HEK293T (cell line): ENCODE data around the gene RAD51B.

Experiments used
- CTCF ChIA-PET: fragments of 350-600 bp; formaldehyde crosslinking; extraction: SDS; loops from one replicate; lab custom pipeline; 2021; ENCODE audit warnings: antibody characterized with exemption, inconsistent platforms; lab: Yijun Ruan, JAX
- POLR2A ChIA-PET: fragments of 350-600 bp; formaldehyde crosslinking; extraction: SDS; loops from one replicate; lab custom pipeline; 2020; ENCODE audit warnings: antibody characterized with exemption, inconsistent platforms; lab: Yijun Ruan, JAX
- DNase-seq: peaks from one replicate; pipeline ENCODE4 v3.0.0; 2012; ENCODE audit warnings: mixed read lengths; ENCODE audit errors: extremely low spot score
- ARNT ChIP-seq: fragments of 450-650 bp; IDR thresholded peaks from 2 replicates; pipeline ENCODE4 v1.6.1; 2017; ENCODE audit warnings: mild to moderate bottlenecking
- BHLHE40 ChIP-seq: fragments of 450-650 bp; IDR thresholded peaks from 2 replicates; pipeline ENCODE4 v1.6.1; 2016; ENCODE audit warnings: mild to moderate bottlenecking, moderate library complexity, borderline replicate concordance
- CTBP1 ChIP-seq: fragments of 450-650 bp; IDR thresholded peaks from 2 replicates; pipeline ENCODE4 v1.6.1; 2016; ENCODE audit warnings: borderline replicate concordance
- ELF4 ChIP-seq: fragments of 450-650 bp; IDR thresholded peaks from 2 replicates; pipeline ENCODE4 v1.6.1; 2017; ENCODE audit warnings: antibody characterized with exemption
- FOXA1 ChIP-seq: fragments of 450-650 bp; IDR thresholded peaks from 2 replicates; pipeline ENCODE4 v1.6.1; 2016; ENCODE audit warnings: mild to moderate bottlenecking
- FOXK2 ChIP-seq: fragments of 450-650 bp; IDR thresholded peaks from 2 replicates; pipeline ENCODE4 v1.6.1; 2016; ENCODE audit warnings: mild to moderate bottlenecking
- FOXM1 ChIP-seq: fragments of 450-650 bp; IDR thresholded peaks from 2 replicates; pipeline ENCODE4 v1.6.1; 2017; ENCODE audit warnings: mild to moderate bottlenecking, borderline replicate concordance
- HDGF ChIP-seq: fragments of 450-650 bp; IDR thresholded peaks from 2 replicates; pipeline ENCODE4 v1.6.1; 2017; ENCODE audit warnings: antibody characterized with exemption, borderline replicate concordance
- L3MBTL2 ChIP-seq: fragments of 450-650 bp; conservative IDR thresholded peaks from 2 replicates; pipeline ENCODE4 v1.6.1; 2016; ENCODE audit warnings: mild to moderate bottlenecking
- LEF1 ChIP-seq: fragments of 450-650 bp; IDR thresholded peaks from 2 replicates; pipeline ENCODE4 v1.6.1; 2017; ENCODE audit warnings: mild to moderate bottlenecking, borderline replicate concordance
- NFRKB ChIP-seq: fragments of 450-650 bp; IDR thresholded peaks from 2 replicates; pipeline ENCODE4 v1.6.1; 2016; ENCODE audit warnings: mild to moderate bottlenecking, moderate library complexity
- SP1 ChIP-seq: fragments of 450-650 bp; IDR thresholded peaks from 2 replicates; pipeline ENCODE4 v1.6.1; 2017
- SUZ12 ChIP-seq: fragments of 450-650 bp; IDR thresholded peaks from 2 replicates; pipeline ENCODE4 v1.6.1; 2016; ENCODE audit warnings: mild to moderate bottlenecking
- TARDBP ChIP-seq: fragments of 450-650 bp; IDR thresholded peaks from 2 replicates; pipeline ENCODE4 v1.6.1; 2016
- ZNF384 ChIP-seq: fragments of 450-650 bp; IDR thresholded peaks from 2 replicates; pipeline ENCODE4 v1.6.1; 2016
- TF ChIP-seq, protein P1 (sequence below): fragments of 450-650 bp; IDR thresholded peaks from 2 replicates; pipeline ENCODE4 v1.6.1; 2016

Gene RAD51B

GRCh38 chr14:68471964-68472508 is 652.5 kb downstream of the RAD51B start:
- TF ChIP-seq, protein P1, sequence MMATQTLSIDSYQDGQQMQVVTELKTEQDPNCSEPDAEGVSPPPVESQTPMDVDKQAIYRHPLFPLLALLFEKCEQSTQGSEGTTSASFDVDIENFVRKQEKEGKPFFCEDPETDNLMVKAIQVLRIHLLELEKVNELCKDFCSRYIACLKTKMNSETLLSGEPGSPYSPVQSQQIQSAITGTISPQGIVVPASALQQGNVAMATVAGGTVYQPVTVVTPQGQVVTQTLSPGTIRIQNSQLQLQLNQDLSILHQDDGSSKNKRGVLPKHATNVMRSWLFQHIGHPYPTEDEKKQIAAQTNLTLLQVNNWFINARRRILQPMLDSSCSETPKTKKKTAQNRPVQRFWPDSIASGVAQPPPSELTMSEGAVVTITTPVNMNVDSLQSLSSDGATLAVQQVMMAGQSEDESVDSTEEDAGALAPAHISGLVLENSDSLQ: no peak
- TF ChIP-seq ZNF384: no peak
- no peak for TF ChIP-seq FOXM1
- TF ChIP-seq NFRKB: no peak
- TF ChIP-seq BHLHE40: no peak
- no peak for TF ChIP-seq ELF4
- TF ChIP-seq SP1: no peak
- no peak for TF ChIP-seq SUZ12
- TF ChIP-seq ARNT: no peak
- no peak for TF ChIP-seq FOXA1
- TF ChIP-seq LEF1: no peak
- TF ChIP-seq FOXK2: no peak
- no peak for TF ChIP-seq CTBP1
- ChIA-PET POLR2A (no interaction called here), CTCF (no interaction called here)
- DNase-seq: no peak

- ChIA-PET CTCF (no interaction called here), POLR2A (no interaction called here)
- TF ChIP-seq ZNF384 (no peak), FOXK2 (no peak), ELF4 (no peak), FOXA1 (no peak), FOXM1 (no peak), TARDBP (no peak), HDGF (no peak), L3MBTL2 (no peak), ARNT (no peak), SUZ12 (no peak), CTBP1 (no peak), NFRKB (no peak), BHLHE40 (no peak), LEF1 (no peak), SP1 (no peak)
- TF ChIP-seq, protein P1: no peak
- no peak for DNase-seq
Measured at GRCh38 chr14:68473069-68473468, 653.5 kb downstream of the RAD51B start.

DNA sequence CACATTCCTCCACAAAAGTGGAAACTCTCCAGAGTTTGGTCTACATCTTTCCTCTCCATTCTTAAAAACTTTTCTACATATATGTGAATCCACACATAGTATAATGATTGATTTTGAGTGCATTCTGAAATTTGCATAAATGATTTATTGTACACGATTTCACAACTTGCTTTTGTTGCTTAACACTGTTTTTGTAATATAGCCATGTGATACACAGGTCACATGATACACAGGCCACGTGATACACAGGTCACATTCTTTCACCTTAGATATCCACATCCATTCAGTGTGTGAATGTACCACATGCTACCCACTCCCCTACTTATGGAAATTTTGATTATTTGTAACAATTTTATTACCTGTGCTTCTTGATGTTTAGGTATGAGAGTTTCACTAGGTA is 654.2 kb downstream of the RAD51B start:
- DNase-seq: no peak
- ChIA-PET CTCF (no interaction called here), POLR2A (no interaction called here)

DNA sequence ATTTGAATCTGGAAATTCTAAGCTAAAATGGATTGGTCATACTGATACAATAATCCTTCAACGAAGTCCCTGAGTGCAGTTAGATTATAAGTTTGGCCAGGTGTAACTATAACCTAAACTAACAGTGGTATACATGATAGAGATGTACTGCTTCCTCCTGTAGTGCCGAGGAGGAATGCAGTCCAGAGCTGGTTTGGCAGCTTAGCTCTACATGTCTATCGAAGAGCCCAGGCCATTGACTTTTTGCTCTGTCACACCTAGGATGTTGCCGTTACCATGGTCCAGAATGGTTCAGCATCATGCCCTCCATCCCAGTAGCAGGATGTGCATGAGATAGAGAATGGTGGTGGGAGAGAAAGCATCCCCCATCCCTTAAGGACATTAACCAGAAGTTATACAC is 655.2 kb downstream of the RAD51B start:
- DNase-seq: no peak
- ChIA-PET CTCF (no interaction called here), POLR2A (no interaction called here)
- TF ChIP-seq FOXM1 (no peak), SP1 (no peak), BHLHE40 (no peak), ZNF384 (no peak), ELF4 (no peak), FOXK2 (no peak), LEF1 (no peak), CTBP1 (no peak), TARDBP (no peak)

More for the DNA sequence above, 654.2 kb downstream of the RAD51B start:
- TF ChIP-seq L3MBTL2 (0 out of 2 replicates have a peak, but pooled peaks have one; percentile 30), HDGF (no peak)

- no peak for DNase-seq
- ChIA-PET POLR2A (no interaction called here), CTCF (no interaction called here)
- TF ChIP-seq FOXK2 (no peak), HDGF (no peak), NFRKB (no peak), LEF1 (no peak), TARDBP (no peak), L3MBTL2 (no peak), FOXM1 (no peak), BHLHE40 (no peak), FOXA1 (no peak), ARNT (no peak), CTBP1 (no peak), ZNF384 (no peak), SUZ12 (no peak), SP1 (no peak)
- TF ChIP-seq, protein P1: no peak
Measured at GRCh38 chr14:68475802-68476201, 656.2 kb downstream of the RAD51B start.
